ENCODE results near the gene IFNL4. TPM values are rescaled to one million over a fixed set of nuclear protein-coding genes. Genes with fewer than 3 reads are reported as not detected.

The IFNL4 gene
- total and polyA plus RNA-seq, 2 donors (not counting 3 experiments of a cell fraction or from before 2014, with no cell fraction given), result not detected

GRCh38 chr19:39197808-39198207, 50.8 kb downstream of the IFNL4 start:
- DNase-seq (ENCODE audit: low read depth, low spot score) (no peak), FAIRE-seq (no peak)
- ChIA-PET CTCF (interaction anchor here (0.7 to 1.0 kb wide), 2 partner anchors 18 to 76 kb away, joined by 3 to 6 read pairs; no protein-coding TSS in a partner anchor), POLR2A (no interaction called here)
- Histone ChIP-seq H4K20me1 (replicated peaks; ENCODE audit: control insufficient read depth, extremely low read depth, insufficient read depth, low read length) (no peaks in the 10 kb centered on the region), H3K4me3 (replicated peaks in 1 of 3; ENCODE audit: insufficient read depth in 1 of 3, low read depth in 1 of 3, low read length in 3 of 3) (no peak overlapping the region), H3K9me1 (replicated peaks; ENCODE audit: control insufficient read depth, extremely low read depth, insufficient read depth, low read length) (no peaks in the 10 kb centered on the region), H3K79me2 (ENCODE audit: control insufficient read depth, insufficient read depth, low read length) (no peaks in the 10 kb centered on the region), H3K4me1 (ENCODE audit: control insufficient read depth, extremely low read depth, insufficient read depth, low read length) (no peaks in the 10 kb centered on the region), H3K27ac (ENCODE audit: insufficient read depth, low read depth, low read length) (no peak overlapping the region), H2AFZ (ENCODE audit: low read depth, low read length) (no peak overlapping the region), H3K9me3 (replicated peaks; ENCODE audit: control insufficient read depth, insufficient read depth, low read length) (no peaks in the 10 kb centered on the region), H3K36me3 (ENCODE audit: control insufficient read depth in 2 of 2, extremely low read depth in 1 of 2, insufficient read depth in 2 of 2, low read length in 2 of 2) (no peaks in the 10 kb centered on the region), H3K9ac (replicated peaks; ENCODE audit: extremely low read depth, insufficient read depth, low read length) (no peak overlapping the region), H3K4me2 (ENCODE audit: insufficient read depth, low read length) (no peak overlapping the region), H3K27me3 (ENCODE audit: control insufficient read depth in 2 of 2, insufficient read depth in 2 of 2, low read length in 2 of 2) (peaks cover 29 to 35% of the 10 kb centered on the region in 2 experiments)
- intact Hi-C loops (cut with micrococcal nuclease), result loop anchor here (5.0 kb wide), 1 partner anchor 146 kb away; no protein-coding TSS in a partner anchor
- BruUV-seq (replicated peaks), result no TSS peak
- dilution Hi-C loops (cut with MboI; ENCODE audit: extremely low pct_ligation_motif_present, low sequenced_read_pairs), result no loop called here
- TF ChIP-seq FOS (IDR thresholded peaks at IDR 0.05; ENCODE audit: borderline replicate concordance, insufficient read depth, low read length), result no peak
- TF ChIP-seq MYC (IDR thresholded peaks at IDR 0.05; ENCODE audit: low read depth, low read length), result no peak
- TF ChIP-seq MAX (IDR thresholded peaks at IDR 0.05; ENCODE audit: insufficient read depth, insufficient read length), result no peak
- no peak for TF ChIP-seq EZH2 (IDR thresholded peaks at IDR 0.05; ENCODE audit: borderline replicate concordance, low read depth, low read length, severe bottlenecking)
- TF ChIP-seq, protein P1, sequence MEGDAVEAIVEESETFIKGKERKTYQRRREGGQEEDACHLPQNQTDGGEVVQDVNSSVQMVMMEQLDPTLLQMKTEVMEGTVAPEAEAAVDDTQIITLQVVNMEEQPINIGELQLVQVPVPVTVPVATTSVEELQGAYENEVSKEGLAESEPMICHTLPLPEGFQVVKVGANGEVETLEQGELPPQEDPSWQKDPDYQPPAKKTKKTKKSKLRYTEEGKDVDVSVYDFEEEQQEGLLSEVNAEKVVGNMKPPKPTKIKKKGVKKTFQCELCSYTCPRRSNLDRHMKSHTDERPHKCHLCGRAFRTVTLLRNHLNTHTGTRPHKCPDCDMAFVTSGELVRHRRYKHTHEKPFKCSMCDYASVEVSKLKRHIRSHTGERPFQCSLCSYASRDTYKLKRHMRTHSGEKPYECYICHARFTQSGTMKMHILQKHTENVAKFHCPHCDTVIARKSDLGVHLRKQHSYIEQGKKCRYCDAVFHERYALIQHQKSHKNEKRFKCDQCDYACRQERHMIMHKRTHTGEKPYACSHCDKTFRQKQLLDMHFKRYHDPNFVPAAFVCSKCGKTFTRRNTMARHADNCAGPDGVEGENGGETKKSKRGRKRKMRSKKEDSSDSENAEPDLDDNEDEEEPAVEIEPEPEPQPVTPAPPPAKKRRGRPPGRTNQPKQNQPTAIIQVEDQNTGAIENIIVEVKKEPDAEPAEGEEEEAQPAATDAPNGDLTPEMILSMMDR (IDR thresholded peaks at IDR 0.05; ENCODE audit: extremely low read depth in 1 of 2, insufficient read depth in 1 of 2, low read depth in 1 of 2, low read length in 2 of 2), result no peak
- TF ChIP-seq POLR2AphosphoS5 (IDR thresholded peaks at IDR 0.05; ENCODE audit: insufficient read depth, low read depth, low read length), result no peak

All from endothelial cell of umbilical vein (primary cell).